Testis (tissue), 3 donors: ENCODE results near the gene ADAMTSL1. TPM values are rescaled to one million over a fixed set of nuclear protein-coding genes. Genes with fewer than 3 reads are reported as not detected.

Experiments used
- DNase-seq: peaks from one replicate; pipeline ENCODE4 v3.0.0-alpha.2; 2019
- H3K27ac ChIP-seq, 2 donors: fragments of 200-600 bp; sonication (generic); one replicate each; pipeline ENCODE4 v1.5.1; 2019
- H3K27me3 ChIP-seq: fragments of 200-600 bp; sonication (generic); one replicate; pipeline ENCODE4 v1.5.1; 2019
- H3K36me3 ChIP-seq: fragments of 200-600 bp; sonication (generic); one replicate; pipeline ENCODE4 v1.5.1; 2017; ENCODE audit warnings: low read depth; ENCODE audit errors: missing control alignments
- H3K4me1 ChIP-seq: fragments of 200-600 bp; sonication (generic); one replicate; pipeline ENCODE4 v1.5.1; 2019
- H3K4me3 ChIP-seq, 2 donors: fragments of 200-600 bp; sonication (generic); one replicate each; pipeline ENCODE4 v1.5.1; 2017 to 2019
- H3K9me3 ChIP-seq: fragments of 200-600 bp; sonication (generic); one replicate; pipeline ENCODE4 v1.5.1; 2017
- POLR2A ChIP-seq: fragments of 450-650 bp; IDR thresholded peaks from one replicate; pipeline ENCODE4 v1.6.1; 2017; ENCODE audit warnings: antibody characterized with exemption, mild to moderate bottlenecking, moderate library complexity
- WGBS, 2 donors: methylation state at CpG; one replicate each; pipeline ENCODE4 v1.1.5; 2018; 5-methylcytosine and 5-hydroxymethylcytosine counted together
- intact Hi-C: fragments of 100-400 bp; cut with DNase I; formaldehyde crosslinking; loops from one replicate; pipeline ENCODE4 v1.15.1; 2023; ENCODE audit warnings: low total_unique reads
- polyA plus RNA-seq: library from polyadenylated mRNA; stranded (reverse); fragments of 350-450 nt; fragmentation: Illumina TruSeq; extraction: RNeasy Lipid Tissue Mini Kit (QIAGEN cat#74804); gene quantifications from one replicate; pipeline ENCODE4 v1.2.3, GENCODE V29; 2014; ENCODE audit warnings: low read depth, low replicate concordance; ENCODE audit not compliant: insufficient read depth
- total RNA-seq, 2 donors: library from RNA; depleted of rRNA; stranded (reverse); fragments of >200 nt; gene quantifications; one replicate each; pipeline ENCODE4 v1.2.3, GENCODE V29; 2016
- TF ChIP-seq, protein P1 (sequence below), 3 experiments: fragments of 450-650 bp in 2 of 3; fragments of 200-600 bp in 1 of 3; sonication (generic) in 1 of 3; IDR thresholded peaks; one replicate each; pipeline ENCODE4 v1.5.1; 2016 to 2019; ENCODE audit warnings: antibody characterized with exemption in 3 of 3, mild to moderate bottlenecking in 2 of 3, moderate library complexity in 1 of 3

ADAMTSL1 gene
- total and polyA plus RNA-seq, 3 donors from 2014 or later: 4.7 to 12.3 (median 6.7) TPM

DNA sequence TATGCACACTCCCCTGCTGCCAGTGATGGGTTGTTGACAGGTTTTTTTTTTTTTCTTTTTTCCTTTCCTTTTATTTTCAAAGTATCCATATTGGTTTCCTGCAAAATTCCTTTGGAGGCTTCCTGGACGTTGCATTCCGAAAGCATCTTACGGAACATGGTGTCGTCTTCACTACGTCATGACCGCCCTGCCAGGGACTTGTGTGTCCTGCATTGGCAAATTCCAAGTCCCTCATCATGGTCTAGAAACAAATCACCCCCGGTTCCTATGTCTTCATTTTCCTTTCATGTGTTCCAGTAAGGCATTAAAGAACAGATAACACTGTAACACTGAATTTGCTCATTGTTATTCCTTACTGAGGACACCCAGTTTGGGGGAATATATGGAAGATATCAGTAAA lies 35.0 kb upstream of the ADAMTSL1 start:
- Histone ChIP-seq H3K4me1 (peaks cover 21% of the 10 kb centered on the region), H3K9me3 (no peaks in the 10 kb centered on the region), H3K27ac (peak overlapping the region; percentile 80 to 82), H3K4me3 (peak overlapping the region; percentile 40 to 55), H3K36me3 (no peaks in the 10 kb centered on the region), H3K27me3 (no peaks in the 10 kb centered on the region)
- no peak for DNase-seq
- intact Hi-C loops: no loop called here
- TF ChIP-seq, protein P1, sequence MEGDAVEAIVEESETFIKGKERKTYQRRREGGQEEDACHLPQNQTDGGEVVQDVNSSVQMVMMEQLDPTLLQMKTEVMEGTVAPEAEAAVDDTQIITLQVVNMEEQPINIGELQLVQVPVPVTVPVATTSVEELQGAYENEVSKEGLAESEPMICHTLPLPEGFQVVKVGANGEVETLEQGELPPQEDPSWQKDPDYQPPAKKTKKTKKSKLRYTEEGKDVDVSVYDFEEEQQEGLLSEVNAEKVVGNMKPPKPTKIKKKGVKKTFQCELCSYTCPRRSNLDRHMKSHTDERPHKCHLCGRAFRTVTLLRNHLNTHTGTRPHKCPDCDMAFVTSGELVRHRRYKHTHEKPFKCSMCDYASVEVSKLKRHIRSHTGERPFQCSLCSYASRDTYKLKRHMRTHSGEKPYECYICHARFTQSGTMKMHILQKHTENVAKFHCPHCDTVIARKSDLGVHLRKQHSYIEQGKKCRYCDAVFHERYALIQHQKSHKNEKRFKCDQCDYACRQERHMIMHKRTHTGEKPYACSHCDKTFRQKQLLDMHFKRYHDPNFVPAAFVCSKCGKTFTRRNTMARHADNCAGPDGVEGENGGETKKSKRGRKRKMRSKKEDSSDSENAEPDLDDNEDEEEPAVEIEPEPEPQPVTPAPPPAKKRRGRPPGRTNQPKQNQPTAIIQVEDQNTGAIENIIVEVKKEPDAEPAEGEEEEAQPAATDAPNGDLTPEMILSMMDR (IDR thresholded peaks at IDR 0.05): no peak
- TF ChIP-seq POLR2A: no peak
- WGBS, 2 donors: 32 to 41% methylated on average over 7 of the region's 7 CpGs

DNA sequence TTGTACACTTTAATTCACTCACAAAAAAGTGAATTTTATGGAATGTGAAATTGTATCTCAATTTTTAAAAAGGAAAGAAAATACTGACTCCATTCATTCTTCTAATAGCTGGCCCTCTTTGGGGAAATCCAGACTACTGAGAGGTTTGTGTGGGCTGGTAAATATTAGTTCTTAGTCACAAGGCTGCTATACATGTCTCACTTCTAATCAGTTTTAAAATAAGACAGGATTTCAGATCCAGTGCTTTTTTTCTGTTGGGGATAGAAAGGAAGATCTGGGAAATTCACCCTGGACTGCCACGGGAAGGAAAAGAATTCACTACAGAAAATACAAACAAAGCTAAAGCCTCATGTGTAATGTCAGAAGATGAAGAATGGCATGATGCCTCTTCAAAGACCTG lies 32.7 kb upstream of the ADAMTSL1 start:
- 22 to 32% methylated on average over 1 of the region's 1 CpG for WGBS, 2 donors
- Histone ChIP-seq H3K27me3 (no peaks in the 10 kb centered on the region), H3K27ac (no peak overlapping the region), H3K36me3 (no peaks in the 10 kb centered on the region), H3K4me1 (peaks cover 20% of the 10 kb centered on the region), H3K4me3 (no peak overlapping the region), H3K9me3 (no peaks in the 10 kb centered on the region)
- intact Hi-C loops: no loop called here
- no peak for DNase-seq
- TF ChIP-seq, protein P1 (IDR thresholded peaks at IDR 0.05): no peak
- no peak for TF ChIP-seq POLR2A

DNA sequence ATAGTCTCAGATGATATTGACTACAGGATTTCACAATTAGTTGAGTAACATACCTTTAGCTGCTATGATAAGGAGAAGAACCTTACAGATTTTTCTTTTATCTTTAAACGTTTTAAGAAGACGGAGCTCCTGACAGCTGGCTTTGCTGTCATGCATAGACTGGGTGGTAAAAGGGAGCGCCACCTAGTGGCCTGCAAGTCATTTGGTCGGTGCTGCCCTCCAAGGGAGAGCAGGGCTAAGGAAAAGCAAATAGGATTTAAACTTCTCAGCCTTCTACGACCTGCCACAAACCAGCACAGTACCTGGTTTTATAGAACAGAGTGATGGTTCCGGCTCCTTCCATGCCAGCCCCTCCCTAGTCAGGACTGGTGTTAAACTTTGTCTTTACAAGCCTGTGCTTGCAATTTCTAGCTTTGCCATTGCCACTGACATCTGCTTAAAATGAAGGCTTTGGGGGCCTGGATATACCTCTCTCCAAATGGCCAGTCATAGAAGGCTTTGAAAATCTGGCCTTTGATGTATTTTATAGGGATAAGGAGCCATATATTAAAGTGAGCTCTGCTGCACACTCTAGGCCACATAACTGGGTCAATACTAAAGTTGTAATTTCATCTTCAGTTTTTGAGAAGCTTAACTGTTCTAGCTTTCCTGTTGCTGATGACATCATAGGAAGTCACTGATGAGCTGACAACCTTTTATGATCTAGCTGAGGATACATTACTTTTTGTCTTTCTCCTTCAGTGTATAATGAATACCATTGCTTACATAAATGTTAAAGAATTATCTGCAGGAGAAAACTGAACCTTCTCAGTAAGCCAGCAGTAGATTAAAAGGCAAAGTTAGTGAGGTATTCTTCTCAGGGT lies 31.1 kb upstream of the ADAMTSL1 start:
- Histone ChIP-seq H3K27me3 (no peaks in the 10 kb centered on the region), H3K4me1 (peaks cover 4% of the 10 kb centered on the region), H3K4me3 (no peak overlapping the region), H3K27ac (no peak overlapping the region), H3K9me3 (no peaks in the 10 kb centered on the region), H3K36me3 (no peaks in the 10 kb centered on the region)
- TF ChIP-seq POLR2A: no peak
- TF ChIP-seq, protein P1 (IDR thresholded peaks at IDR 0.05): peak; percentile 68 to 90 (median 87)
- DNase-seq: peak; percentile 85
- intact Hi-C loops: no loop called here
- WGBS, 2 donors: 12 to 14% methylated on average over 6 of the region's 6 CpGs

DNA sequence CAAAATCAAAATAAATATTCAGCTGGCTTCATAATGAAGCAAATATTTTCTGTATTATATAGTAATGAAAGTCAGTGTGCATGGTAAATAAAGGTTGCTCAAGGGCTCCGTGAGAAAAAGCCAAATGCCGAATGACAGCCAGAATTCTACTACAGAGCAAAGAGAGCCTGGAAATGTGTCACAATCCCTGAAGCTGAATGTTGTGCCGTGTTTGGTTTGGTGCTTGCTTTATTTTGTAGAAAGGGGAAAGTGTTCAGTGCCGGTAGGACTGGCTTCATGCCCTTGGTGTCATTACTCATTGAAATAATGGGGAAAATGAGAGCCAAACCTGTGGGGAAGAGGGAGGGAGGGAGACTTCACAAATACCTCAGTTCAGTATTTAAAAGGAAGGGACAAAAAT lies 26.8 kb upstream of the ADAMTSL1 start:
- H3K4me3 ChIP-seq: no peak overlapping the region
- H3K27me3 ChIP-seq: no peaks in the 10 kb centered on the region
- intact Hi-C loops: no loop called here
- TF ChIP-seq POLR2A: no peak
- TF ChIP-seq, protein P1 (IDR thresholded peaks at IDR 0.05): no peak
- no peaks in the 10 kb centered on the region for H3K36me3 ChIP-seq
- no peaks in the 10 kb centered on the region for H3K9me3 ChIP-seq
- H3K4me1 ChIP-seq: peaks cover 4% of the 10 kb centered on the region
- 53 to 60% methylated on average over 4 of the region's 4 CpGs for WGBS, 2 donors
- H3K27ac ChIP-seq: no peak overlapping the region
- DNase-seq: peak; percentile 22

DNA sequence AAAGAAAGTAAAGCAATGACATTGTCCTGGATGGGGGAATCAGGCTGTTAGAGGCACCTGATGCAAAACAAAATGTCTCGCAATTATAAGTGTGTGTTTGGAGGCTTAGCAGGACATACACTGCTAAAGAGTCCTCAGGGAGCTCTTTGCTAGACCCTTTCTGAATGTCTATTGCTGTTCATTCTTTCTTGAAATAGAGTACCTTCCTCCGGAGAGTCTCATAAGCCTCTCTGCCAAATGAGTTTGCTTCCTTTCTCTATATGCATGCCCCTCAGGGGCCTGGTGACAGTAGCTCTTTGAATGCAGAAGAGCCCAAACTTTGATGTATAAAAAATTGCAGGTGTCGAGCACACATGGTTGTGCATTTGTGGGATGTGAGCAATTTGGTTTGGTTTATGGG lies 26.4 kb upstream of the ADAMTSL1 start:
- 79 to 83% methylated on average over 3 of the region's 3 CpGs for WGBS, 2 donors
- DNase-seq: no peak
- intact Hi-C loops: no loop called here
- Histone ChIP-seq H3K4me3 (no peak overlapping the region), H3K27ac (no peak overlapping the region), H3K4me1 (no peaks in the 10 kb centered on the region), H3K9me3 (no peaks in the 10 kb centered on the region), H3K27me3 (no peaks in the 10 kb centered on the region), H3K36me3 (no peaks in the 10 kb centered on the region)
- no peak for TF ChIP-seq POLR2A
- TF ChIP-seq, protein P1 (IDR thresholded peaks at IDR 0.05): no peak
